ENCODE data around the gene CLDND1. TPM values are rescaled to one million over a fixed set of nuclear protein-coding genes. Genes with fewer than 3 reads are reported as not detected.

CLDND1 gene
- total and polyA plus RNA-seq, 2 of the 13 experiments (the other 11 are each of a cell fraction or from before 2014, with no cell fraction given): 50.8 to 121 TPM

DNA sequence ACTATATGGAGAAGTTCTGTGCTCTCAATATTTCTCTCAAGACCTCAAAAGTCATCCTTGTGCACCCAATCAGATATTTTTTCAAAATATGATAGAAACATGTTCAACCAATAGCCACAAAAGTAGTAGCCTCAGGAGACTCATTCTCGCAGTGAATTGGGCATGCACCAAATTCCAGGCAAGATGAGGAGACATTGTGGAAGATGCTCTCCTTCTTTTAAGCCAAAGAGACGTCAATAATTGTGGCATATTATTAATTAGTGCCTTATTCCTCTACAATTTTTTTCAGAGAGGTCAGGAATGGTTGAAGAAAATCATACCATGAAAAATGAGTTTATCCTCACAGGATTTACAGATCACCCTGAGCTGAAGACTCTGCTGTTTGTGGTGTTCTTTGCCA, 25.3 kb downstream of the CLDND1 start, which contains the start of gene OR5K2:
Gene OR5K2, plus strand, starts transcription at position 301 of the 400 bp plus-strand sequence. Its CDS starts 0 bp downstream, at position 301.
- ATAC-seq: no peak
- ChIA-PET CTCF (ENCODE audit: low intra/inter-chr PET ratio, low total read pairs) (no interaction called here), POLR2A (no interaction called here)
- no peak within 1 kb of the TSS for H3K27ac ChIP-seq (ENCODE audit: extremely low read length, insufficient read depth, low read length)
- no peak within 1 kb of the TSS for H3K4me2 ChIP-seq (ENCODE audit: low read depth, low read length)
- H3K27me3 ChIP-seq (ENCODE audit: control insufficient read depth in 1 of 2, insufficient read depth in 2 of 2, low read length in 2 of 2): no peaks in the 10 kb centered on the region
- WGBS (ENCODE audit: low lambda C conversion rate): 0% methylated on average over 2 of the region's 2 CpGs
- no peaks in the 10 kb centered on the region for H3K4me1 ChIP-seq (ENCODE audit: insufficient read depth, low read length)
- intact Hi-C loops (cut with micrococcal nuclease; ENCODE audit: unreplicated experiment): no loop called here
- in situ Hi-C loops (cut with HindIII; ENCODE audit: extremely low pct_ligation_motif_present, low pct_unique_long_range_greater_than_20kb): no loop called here
- no peak for TF ChIP-seq FOXK1 (CRISPR knock-in tag; IDR thresholded peaks at IDR 0.05; ENCODE audit: borderline replicate concordance, low read depth)
- no peak for TF ChIP-seq ZNF776 (CRISPR knock-in tag; IDR thresholded peaks at IDR 0.05)
- TF ChIP-seq HMGA1 (CRISPR knock-in tag; conservative IDR thresholded peaks at IDR 0.05): no peak
- TF ChIP-seq NKX3-1 (CRISPR knock-in tag; IDR thresholded peaks at IDR 0.05): no peak
- TF ChIP-seq, protein P1, sequence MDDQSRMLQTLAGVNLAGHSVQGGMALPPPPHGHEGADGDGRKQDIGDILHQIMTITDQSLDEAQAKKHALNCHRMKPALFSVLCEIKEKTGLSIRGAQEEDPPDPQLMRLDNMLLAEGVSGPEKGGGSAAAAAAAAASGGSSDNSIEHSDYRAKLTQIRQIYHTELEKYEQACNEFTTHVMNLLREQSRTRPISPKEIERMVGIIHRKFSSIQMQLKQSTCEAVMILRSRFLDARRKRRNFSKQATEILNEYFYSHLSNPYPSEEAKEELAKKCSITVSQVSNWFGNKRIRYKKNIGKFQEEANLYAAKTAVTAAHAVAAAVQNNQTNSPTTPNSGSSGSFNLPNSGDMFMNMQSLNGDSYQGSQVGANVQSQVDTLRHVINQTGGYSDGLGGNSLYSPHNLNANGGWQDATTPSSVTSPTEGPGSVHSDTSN (CRISPR knock-in tag; IDR thresholded peaks at IDR 0.05; ENCODE audit: borderline replicate concordance): no peak
- TF ChIP-seq SMC3 (IDR thresholded peaks at IDR 0.05; ENCODE audit: low read length): no peak
- no peak for TF ChIP-seq RBAK (CRISPR knock-in tag; IDR thresholded peaks at IDR 0.05)
- no peak for TF ChIP-seq ZNF879 (CRISPR knock-in tag; IDR thresholded peaks at IDR 0.05)
- no peak for TF ChIP-seq ZFP37 (CRISPR knock-in tag; IDR thresholded peaks at IDR 0.05; ENCODE audit: borderline replicate concordance)
- TF ChIP-seq SKI (IDR thresholded peaks at IDR 0.05; ENCODE audit: partially characterized antibody): no peak
- TF ChIP-seq SIN3B (IDR thresholded peaks at IDR 0.05; ENCODE audit: low read length): no peak
- no peak for TF ChIP-seq ZNF282 (IDR thresholded peaks at IDR 0.05; ENCODE audit: partially characterized antibody)
- no peak for TF ChIP-seq PHF20 (CRISPR knock-in tag; IDR thresholded peaks at IDR 0.05)
- TF ChIP-seq NFE2L2 (IDR thresholded peaks at IDR 0.05; ENCODE audit: low read length): no peak
- no peak for TF ChIP-seq TGIF2 (CRISPR knock-in tag; IDR thresholded peaks at IDR 0.05)
- TF ChIP-seq, protein P2, sequence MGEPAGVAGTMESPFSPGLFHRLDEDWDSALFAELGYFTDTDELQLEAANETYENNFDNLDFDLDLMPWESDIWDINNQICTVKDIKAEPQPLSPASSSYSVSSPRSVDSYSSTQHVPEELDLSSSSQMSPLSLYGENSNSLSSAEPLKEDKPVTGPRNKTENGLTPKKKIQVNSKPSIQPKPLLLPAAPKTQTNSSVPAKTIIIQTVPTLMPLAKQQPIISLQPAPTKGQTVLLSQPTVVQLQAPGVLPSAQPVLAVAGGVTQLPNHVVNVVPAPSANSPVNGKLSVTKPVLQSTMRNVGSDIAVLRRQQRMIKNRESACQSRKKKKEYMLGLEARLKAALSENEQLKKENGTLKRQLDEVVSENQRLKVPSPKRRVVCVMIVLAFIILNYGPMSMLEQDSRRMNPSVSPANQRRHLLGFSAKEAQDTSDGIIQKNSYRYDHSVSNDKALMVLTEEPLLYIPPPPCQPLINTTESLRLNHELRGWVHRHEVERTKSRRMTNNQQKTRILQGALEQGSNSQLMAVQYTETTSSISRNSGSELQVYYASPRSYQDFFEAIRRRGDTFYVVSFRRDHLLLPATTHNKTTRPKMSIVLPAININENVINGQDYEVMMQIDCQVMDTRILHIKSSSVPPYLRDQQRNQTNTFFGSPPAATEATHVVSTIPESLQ (CRISPR knock-in tag; conservative IDR thresholded peaks at IDR 0.05): no peak
- no TSS peak for BruUV-seq (replicated peaks)
- H3K4me3 ChIP-seq (replicated peaks in 1 of 3; ENCODE audit: insufficient read depth in 1 of 3, low read depth in 2 of 3, low read length in 3 of 3): no peak within 1 kb of the TSS
- FAIRE-seq: no peak
- no peaks in the 10 kb centered on the region for H3K79me2 ChIP-seq (ENCODE audit: insufficient read depth, low read length)
- H4K20me1 ChIP-seq (ENCODE audit: insufficient read depth, low read length): no peaks in the 10 kb centered on the region
- H3K36me3 ChIP-seq (replicated peaks in 1 of 2; ENCODE audit: control insufficient read depth in 1 of 2, insufficient read depth in 2 of 2, low read length in 2 of 2): no peaks in the 10 kb centered on the region
- no peak within 1 kb of the TSS for H3K9ac ChIP-seq (ENCODE audit: insufficient read depth, low read depth, low read length)
- DNase-seq (ENCODE audit: low spot score): no peak
- no peak within 1 kb of the TSS for H2AFZ ChIP-seq (ENCODE audit: low read length)
- H3K9me3 ChIP-seq (ENCODE audit: low read length): no peaks in the 10 kb centered on the region

Measured in HepG2 (cell line).